Neural crest cell (in vitro differentiated cells): ENCODE measurements around the gene MS4A12. TPM values are rescaled to one million over a fixed set of nuclear protein-coding genes. Genes with fewer than 3 reads are reported as not detected.

Experiments
- DNase-seq: peaks from one replicate; pipeline ENCODE4 v3.0.0; 2021; ENCODE audit warnings: low read depth, mixed read lengths, low spot score
- H3K27ac Mint-ChIP-seq: one replicate; pipeline ENCODE4 v1.8.0; 2021; ENCODE audit warnings: mild to moderate bottlenecking, mixed read lengths; ENCODE audit not compliant: unreplicated experiment
- H3K27me3 Mint-ChIP-seq: 2 replicates; pipeline ENCODE4 v1.8.0; 2021; ENCODE audit warnings: low read depth, mild to moderate bottlenecking, mixed read lengths
- H3K36me3 Mint-ChIP-seq: 2 replicates; pipeline ENCODE4 v1.8.0; 2021; ENCODE audit warnings: low read depth, mild to moderate bottlenecking, mixed read lengths
- H3K4me1 Mint-ChIP-seq: 2 replicates; pipeline ENCODE4 v1.8.0; 2021; ENCODE audit warnings: mixed read lengths
- H3K4me3 Mint-ChIP-seq: one replicate; pipeline ENCODE4 v1.8.0; 2021; ENCODE audit warnings: mild to moderate bottlenecking, mixed read lengths
- H3K9me3 Mint-ChIP-seq: 2 replicates; pipeline ENCODE4 v1.8.0; 2021; ENCODE audit warnings: mixed read lengths
- CTCF ChIP-seq: fragments of 200-600 bp; sonication (generic); conservative IDR thresholded peaks from 2 replicates; pipeline ENCODE4 v1.5.0; 2021; ENCODE audit warnings: antibody characterized with exemption, mild to moderate bottlenecking
- total RNA-seq: library from RNA; stranded (reverse); gene quantifications from 2 replicates; pipeline ENCODE4 v1.2.1, GENCODE V29; 2021

Gene MS4A12
- total RNA-seq, 1 donor from 2014 or later = not detected

GRCh38 chr11:60513496-60514460, 21.2 kb downstream of the MS4A12 start:
- H3K4me3 Mint-ChIP-seq = no peak overlapping the region
- no peaks in the 10 kb centered on the region for H3K36me3 Mint-ChIP-seq
- H3K4me1 Mint-ChIP-seq = no peaks in the 10 kb centered on the region
- H3K9me3 Mint-ChIP-seq = peaks cover 4% of the 10 kb centered on the region
- H3K27ac Mint-ChIP-seq = no peak overlapping the region
- DNase-seq = no peak
- H3K27me3 Mint-ChIP-seq = no peaks in the 10 kb centered on the region
- no peak for TF ChIP-seq CTCF

DNA sequence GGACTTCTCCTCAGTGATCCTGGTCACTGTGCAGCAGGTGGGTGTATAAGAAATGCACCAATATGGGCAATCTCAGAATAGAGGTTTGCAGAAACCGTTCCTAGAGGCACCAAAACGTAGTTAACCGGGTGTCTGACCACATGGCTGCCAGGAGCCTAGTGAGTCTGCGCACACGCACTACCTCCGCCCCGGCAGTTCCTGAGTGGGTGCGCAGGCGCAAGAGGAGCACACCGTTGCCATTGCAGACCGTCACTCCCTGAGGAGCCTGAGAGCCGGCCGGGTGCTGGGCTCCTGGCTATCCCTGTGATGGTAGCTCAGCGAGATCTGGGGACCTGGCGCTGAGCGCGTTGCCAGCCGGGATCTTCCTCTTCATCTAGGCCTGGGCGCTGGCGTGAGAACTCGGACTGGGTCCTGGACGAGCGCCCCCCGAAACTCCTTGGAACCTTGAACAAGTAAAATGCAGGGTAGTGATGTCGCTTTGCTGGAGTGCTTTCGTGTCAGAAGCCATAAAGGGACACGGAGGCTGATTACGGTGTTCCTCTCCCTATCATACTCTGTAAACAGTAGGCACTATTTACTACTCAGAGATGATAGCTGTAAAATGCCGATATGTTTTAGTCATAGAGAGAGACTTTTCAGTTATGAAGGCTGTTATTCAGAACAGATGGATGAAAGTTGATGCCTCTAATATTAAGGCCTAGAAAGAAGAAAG, 22.7 kb downstream of the MS4A12 start, which contains the start of gene MS4A13:
MS4A13 (plus strand) TSS at position 249 of the 712 bp plus-strand sequence. CDS start 2,692 bp downstream, outside the sequence.
- Mint-ChIP-seq H3K4me1 (no peaks in the 10 kb centered on the region), H3K27me3 (no peaks in the 10 kb centered on the region), H3K27ac (no peak within 1 kb of the TSS), H3K36me3 (no peaks in the 10 kb centered on the region), H3K4me3 (no peak within 1 kb of the TSS), H3K9me3 (no peaks in the 10 kb centered on the region)
- DNase-seq = no peak
- no peak for TF ChIP-seq CTCF

GRCh38 chr11:60528465-60528864, 35.9 kb downstream of the MS4A12 start:
- Mint-ChIP-seq H3K36me3 (peaks cover 2% of the 10 kb centered on the region), H3K9me3 (peaks cover 8% of the 10 kb centered on the region), H3K27ac (no peak overlapping the region), H3K4me3 (no peak overlapping the region), H3K4me1 (no peaks in the 10 kb centered on the region), H3K27me3 (no peaks in the 10 kb centered on the region)
- DNase-seq = no peak
- no peak for TF ChIP-seq CTCF

DNA sequence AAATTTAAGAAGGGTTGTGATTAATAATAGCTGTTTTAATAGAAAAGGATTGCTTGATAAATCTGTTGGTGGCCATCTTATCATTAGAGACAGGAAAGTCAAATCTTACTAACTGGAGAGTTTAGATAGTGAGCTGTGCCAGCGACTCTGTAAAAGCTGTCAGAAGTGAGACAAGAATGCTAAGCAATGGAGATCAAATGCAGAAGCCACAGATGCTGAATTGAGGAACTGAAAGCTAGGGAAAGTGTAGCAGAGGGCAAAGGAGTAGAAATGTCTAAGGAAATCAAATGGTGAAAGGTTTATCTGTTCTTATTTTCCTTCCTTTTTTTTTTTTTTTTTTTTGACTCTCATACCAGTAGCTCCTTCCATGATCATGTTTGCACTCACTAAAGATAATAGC, 36.4 kb downstream of the MS4A12 start:
- H3K27ac Mint-ChIP-seq = no peak overlapping the region

More for the DNA sequence above, 36.4 kb downstream of the MS4A12 start:
- peaks cover 2% of the 10 kb centered on the region for H3K36me3 Mint-ChIP-seq
- H3K9me3 Mint-ChIP-seq = peaks cover 8% of the 10 kb centered on the region
- no peak for DNase-seq
- H3K4me3 Mint-ChIP-seq = no peak overlapping the region
- H3K27me3 Mint-ChIP-seq = no peaks in the 10 kb centered on the region
- H3K4me1 Mint-ChIP-seq = no peaks in the 10 kb centered on the region
- TF ChIP-seq CTCF = no peak
